RPMI8226 (cell line): Measurements from ENCODE around the gene PAFAH1B1.
"Not testable (repeated sequence)": the region's sequence is repeated elsewhere in the genome, so short reads cannot be mapped to it uniquely, and the experiment has no call there.

Experiments used
- DNase-seq: peaks from one replicate; pipeline ENCODE4 v3.0.0-alpha.2; 2015

The PAFAH1B1 gene

GRCh38 chr17:2594722-2595599 lies 1.5 kb downstream of the PAFAH1B1 start:
- no peak for DNase-seq

DNA sequence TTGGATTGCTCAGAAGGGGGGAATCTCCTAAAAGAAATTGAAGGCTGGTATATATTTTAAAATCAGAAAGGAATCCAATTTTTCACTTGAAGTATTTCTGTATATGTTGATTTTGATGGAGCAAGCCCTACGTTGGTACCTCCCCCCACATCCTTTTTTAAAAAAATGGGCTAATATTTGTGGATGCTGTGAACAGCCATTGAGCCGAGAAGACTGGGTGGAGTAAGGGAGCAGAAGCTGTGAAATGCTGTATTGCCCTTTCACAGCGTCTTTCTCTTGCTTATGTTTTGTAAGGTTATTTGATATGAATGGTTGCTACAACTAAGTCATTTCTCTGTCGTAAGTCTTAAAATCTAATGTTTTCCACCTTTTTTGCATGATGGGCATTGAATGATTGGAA lies 2.3 kb downstream of the PAFAH1B1 start:
- no peak for DNase-seq

GRCh38 chr17:2598166-2598565 lies 4.7 kb downstream of the PAFAH1B1 start:
- no peak for DNase-seq

DNA sequence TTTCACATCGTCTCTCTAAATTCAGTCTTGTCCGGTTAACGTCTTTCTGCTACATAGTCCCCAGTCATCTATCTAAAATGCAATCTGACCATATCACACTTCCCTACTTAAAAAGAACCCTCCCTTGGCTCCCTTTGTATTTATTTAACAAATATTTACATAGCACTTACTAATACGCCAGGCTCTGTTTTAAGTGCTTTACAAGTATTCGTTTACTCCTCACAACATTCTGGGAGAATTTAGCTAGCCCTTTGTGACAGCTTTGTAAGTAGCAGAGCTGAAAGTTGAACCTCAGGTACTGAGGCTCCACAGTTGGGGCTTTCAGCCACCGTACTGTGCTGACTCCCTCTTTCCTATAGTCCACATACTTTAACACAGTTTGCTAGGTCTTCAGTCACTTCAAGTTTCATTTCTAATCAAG lies 9.2 kb downstream of the PAFAH1B1 start:
- DNase-seq: no peak

DNA sequence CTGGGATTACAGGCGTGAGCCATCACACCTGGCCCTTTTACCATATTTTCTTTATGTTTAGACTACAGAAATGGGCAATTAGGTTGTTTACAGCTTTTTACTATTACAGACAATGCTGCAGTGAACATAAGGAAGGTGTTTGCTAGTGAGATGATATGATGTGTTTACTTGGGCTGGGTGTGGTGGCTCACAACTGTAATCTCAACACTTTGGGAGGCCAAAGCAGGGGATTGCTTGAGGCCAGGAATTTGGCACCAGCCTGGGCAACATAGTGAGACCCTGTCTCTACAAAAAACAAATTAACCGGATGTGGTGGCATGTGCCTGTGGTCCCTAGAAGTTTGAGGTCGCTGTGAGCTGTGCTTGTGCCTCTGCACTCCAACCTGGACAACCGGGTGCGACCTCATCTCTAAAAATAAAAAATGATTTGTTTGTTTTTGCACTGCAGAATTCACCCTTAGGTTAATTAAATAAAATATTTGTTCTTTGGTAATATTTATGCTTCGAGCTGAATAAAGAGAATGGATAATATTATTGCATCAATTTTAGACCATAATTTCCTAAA lies 15.0 kb downstream of the PAFAH1B1 start:
- DNase-seq: no peak

GRCh38 chr17:2609091-2609490 lies 15.6 kb downstream of the PAFAH1B1 start:
- no peak for DNase-seq

DNA sequence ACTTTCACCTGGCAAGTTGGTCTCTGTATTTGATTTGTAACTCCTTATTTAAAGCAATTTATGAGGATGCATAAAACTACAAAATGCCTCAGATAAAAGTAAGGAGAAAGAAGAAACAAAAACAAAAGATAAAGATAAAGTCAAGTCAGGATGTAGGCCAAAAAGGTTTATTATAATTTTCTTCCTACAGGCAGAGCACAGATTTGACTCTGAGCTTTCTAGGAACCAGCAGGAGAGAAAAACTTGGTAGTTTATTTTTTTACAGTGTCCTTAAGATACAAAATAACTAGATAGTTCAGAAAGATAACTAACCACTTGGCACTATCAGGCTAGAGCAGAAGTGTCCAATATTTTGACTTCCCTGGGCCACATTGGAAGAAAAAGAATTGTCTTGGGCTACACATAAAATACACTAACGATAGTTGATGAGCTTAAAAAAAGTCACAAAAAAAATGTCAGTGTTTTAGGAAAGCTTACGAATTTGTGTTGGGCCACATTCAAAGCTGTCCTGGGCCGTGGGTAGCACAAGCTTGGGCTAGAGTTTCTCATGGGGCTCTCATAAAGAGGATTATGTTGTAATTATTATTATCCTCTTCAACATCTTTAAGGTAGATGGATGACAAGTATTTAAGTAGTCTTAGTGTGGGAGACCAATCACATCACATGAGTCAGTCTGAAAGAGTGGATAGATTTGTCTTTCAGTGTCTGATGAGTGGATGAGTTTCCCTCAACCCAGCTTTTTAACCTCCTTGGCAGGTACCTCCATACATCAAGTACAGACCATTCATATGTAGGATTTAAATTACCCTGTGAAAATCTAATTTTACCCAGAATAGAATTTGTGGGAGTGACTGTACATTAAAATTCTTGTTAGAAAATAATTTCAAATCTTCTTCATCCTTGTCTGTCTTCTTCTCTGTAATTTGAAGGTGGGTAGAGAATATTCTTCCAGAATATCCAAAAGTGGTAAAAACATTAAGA lies 17.0 kb downstream of the PAFAH1B1 start:
- DNase-seq: no peak

GRCh38 chr17:2611627-2612026 lies 18.2 kb downstream of the PAFAH1B1 start:
- DNase-seq: no peak

DNA sequence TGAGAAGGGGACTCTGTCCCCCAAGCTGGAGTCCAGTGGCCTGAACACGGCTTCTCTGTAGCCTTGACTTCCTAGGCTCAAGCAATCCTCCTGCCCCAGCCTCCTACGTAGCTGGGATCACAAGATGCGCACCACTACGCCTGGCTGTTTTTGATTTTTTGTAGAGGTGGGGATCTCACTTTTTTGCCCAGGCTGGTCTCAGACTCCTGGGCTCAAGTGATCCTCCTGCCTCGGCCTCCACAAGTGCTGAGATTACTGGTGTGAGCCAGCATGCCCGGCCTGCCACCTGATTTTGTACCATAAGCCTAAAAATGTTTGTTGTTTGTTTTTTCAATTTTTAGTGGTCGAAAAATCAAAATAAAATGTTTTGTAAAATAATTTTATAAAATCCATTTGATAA lies 19.2 kb downstream of the PAFAH1B1 start:
- DNase-seq: no peak

GRCh38 chr17:2613089-2613808 lies 19.8 kb downstream of the PAFAH1B1 start:
- DNase-seq: no peak

GRCh38 chr17:2615882-2616281 lies 22.4 kb downstream of the PAFAH1B1 start:
- no peak for DNase-seq

GRCh38 chr17:2621241-2621640 lies 27.8 kb downstream of the PAFAH1B1 start:
- no peak for DNase-seq

- DNase-seq: not testable (repeated sequence)
Measured at GRCh38 chr17:2621951-2622405, 28.5 kb downstream of the PAFAH1B1 start.

DNA sequence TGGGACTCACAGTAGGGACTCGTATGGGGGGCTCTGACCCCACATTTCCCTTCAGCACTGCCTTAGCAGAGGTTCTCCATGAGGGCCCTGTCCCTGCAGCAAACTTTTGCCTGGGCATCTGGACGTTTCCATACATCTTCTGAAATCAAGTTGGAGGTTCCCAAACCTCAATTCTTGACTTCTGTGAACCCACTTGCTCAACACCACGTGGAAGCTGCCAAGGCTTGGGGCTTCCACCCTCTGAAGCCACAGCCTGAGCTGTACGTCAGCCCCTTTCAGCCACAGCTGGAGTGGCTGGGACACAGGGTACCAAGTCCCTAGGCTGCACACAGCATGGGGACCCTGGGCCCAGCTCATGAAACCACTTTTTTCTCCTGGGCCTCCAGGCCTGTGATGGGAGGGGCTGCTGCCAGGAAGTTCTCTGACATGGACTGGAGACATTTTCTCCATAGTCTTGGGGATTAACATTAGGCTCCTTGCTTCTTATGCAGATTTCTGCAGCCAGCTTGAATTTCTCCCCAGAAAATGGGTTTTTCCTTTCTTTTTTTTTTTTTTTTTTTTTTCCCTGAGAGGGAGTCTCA lies 29.4 kb downstream of the PAFAH1B1 start:
- DNase-seq: not testable (repeated sequence)

DNA sequence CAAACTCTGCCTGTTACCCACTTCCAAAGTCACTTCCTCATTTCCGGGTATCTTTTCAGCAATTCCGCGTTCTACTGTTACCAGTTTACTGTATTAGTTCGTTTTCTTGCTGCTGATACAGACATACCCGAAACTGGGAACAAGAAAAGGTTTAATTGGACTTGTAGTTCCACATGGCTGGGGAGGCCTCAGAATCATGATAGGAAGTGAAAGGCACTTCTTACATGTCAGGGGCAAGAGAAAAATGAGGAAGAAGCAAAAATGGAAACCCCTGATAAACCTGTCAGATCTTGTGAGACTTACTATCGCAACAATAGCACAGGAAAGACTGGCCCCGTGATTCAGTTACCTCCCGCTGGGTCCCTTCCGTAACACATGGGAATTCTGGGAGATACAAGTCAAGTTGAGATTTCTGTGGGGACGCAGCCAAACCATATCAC lies 30.9 kb downstream of the PAFAH1B1 start:
- no peak for DNase-seq

DNA sequence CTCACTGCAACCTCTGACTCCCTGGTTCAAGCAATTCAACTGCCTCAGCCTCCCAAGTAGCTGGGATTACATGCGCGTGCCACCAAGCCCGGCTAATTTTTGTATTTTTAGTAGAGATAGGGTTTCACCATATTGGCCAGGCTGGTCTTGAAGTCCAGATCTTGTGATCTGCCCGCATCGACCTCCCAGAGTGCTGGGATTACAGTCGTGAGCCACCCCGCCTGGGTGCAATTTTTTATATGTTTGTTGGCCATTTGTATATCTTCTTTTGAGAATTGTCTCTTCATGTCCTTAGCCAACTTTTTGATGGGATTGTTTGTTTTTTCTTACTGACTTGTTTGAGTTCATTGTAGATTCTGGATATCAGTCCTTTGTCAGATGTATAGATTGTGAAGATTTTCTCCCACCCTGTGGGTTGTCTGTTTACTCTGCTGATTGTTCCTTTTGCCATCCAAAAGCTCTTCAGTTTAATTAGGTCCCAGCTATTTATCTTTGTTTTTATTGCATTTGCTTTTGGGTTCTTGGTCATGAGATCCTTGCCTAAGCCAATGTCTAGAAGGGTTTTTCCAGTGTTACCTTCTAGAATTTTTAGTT lies 33.3 kb downstream of the PAFAH1B1 start:
- DNase-seq: not testable (repeated sequence)

DNA sequence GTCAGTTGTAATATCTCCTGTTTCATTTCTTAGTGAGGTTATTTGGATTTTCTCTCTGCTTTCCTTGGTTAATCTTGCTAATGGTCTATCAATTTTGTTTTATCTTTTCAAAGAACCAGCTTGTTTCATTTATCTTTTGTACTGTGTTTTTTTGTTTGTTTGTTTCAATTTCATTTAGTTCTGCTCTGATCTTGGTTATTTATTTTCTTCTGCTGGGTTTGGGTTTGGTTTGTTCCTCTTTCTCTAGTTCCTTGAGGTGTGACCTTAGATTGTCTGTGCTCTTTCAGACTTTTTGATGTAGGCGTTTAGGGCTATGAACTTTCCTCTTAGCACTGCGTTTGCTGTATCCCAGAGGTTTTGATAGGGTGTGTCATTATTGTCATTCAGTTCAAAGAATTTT lies 35.5 kb downstream of the PAFAH1B1 start:
- DNase-seq: not testable (repeated sequence)

GRCh38 chr17:2631211-2631610 lies 37.8 kb downstream of the PAFAH1B1 start:
- DNase-seq: no peak

- no peak for DNase-seq
Measured at GRCh38 chr17:2634361-2634960, 41.0 kb downstream of the PAFAH1B1 start.

- no peak for DNase-seq
Measured at GRCh38 chr17:2635241-2635640, 41.8 kb downstream of the PAFAH1B1 start.

- DNase-seq: no peak
Measured at GRCh38 chr17:2635675-2636074, 42.2 kb downstream of the PAFAH1B1 start.
